Activated CD8-positive, alpha-beta T cell treated with anti-CD3 and anti-CD28 coated beads for 36 hours (primary cell): Measurements from ENCODE around the gene CX3CL1. TPM values are rescaled to one million over a fixed set of nuclear protein-coding genes. Genes with fewer than 3 reads are reported as not detected.

Experiments
- ATAC-seq: fragments of 200-7000 bp; cut with Tn5 transposase; one replicate; pipeline ENCODE4 v1.10.0; 2021; ENCODE audit warnings: mild to moderate bottlenecking, moderate library complexity
- CTCF ChIA-PET: fragments of 350-600 bp; sonication (Branson Sonifier 250); formaldehyde crosslinking; loops from one replicate; lab custom pipeline; 2021; ENCODE audit warnings: antibody characterized with exemption; lab: Charles Lee
- POLR2A ChIA-PET: fragments of 350-600 bp; sonication (Branson Sonifier 250); formaldehyde crosslinking; loops from one replicate; lab custom pipeline; 2021; ENCODE audit warnings: antibody characterized with exemption; lab: Charles Lee
- DNase-seq: peaks from one replicate; pipeline ENCODE4 v3.0.0-alpha.2; 2020
- H3K27ac Mint-ChIP-seq: one replicate; pipeline ENCODE4 v1.8.0; 2021; ENCODE audit warnings: mild to moderate bottlenecking, mixed read lengths
- H3K27me3 Mint-ChIP-seq: one replicate; pipeline ENCODE4 v1.8.0; 2021; ENCODE audit warnings: mixed read lengths
- H3K36me3 Mint-ChIP-seq: one replicate; pipeline ENCODE4 v1.8.0; 2021; ENCODE audit warnings: low read depth, mixed read lengths
- H3K4me1 Mint-ChIP-seq: one replicate; pipeline ENCODE4 v1.8.0; 2021; ENCODE audit warnings: low read depth, mixed read lengths
- H3K4me3 Mint-ChIP-seq: one replicate; pipeline ENCODE4 v1.8.0; 2021; ENCODE audit warnings: mild to moderate bottlenecking, moderate library complexity, mixed read lengths
- H3K9me3 Mint-ChIP-seq: one replicate; pipeline ENCODE4 v1.8.0; 2021; ENCODE audit warnings: mixed read lengths
- intact Hi-C: fragments of 100-400 bp; cut with micrococcal nuclease; formaldehyde crosslinking; loops from one replicate; pipeline ENCODE4 v1.10.0; 2022
- total RNA-seq, 2 experiments: library from RNA; stranded (reverse); gene quantifications; one replicate each; pipeline ENCODE4 v1.2.3, GENCODE V29; 2021
- TF ChIP-seq, protein P1 (sequence below): fragments of 200-600 bp; IDR thresholded peaks from one replicate; pipeline ENCODE4 v1.8.0; 2022; ENCODE audit warnings: antibody characterized with exemption, mild to moderate bottlenecking

The CX3CL1 gene
- total RNA-seq, 2 experiments from 2014 or later, result 0.09 TPM; not detected in 1

GRCh38 chr16:57382535-57383275 is 10.4 kb downstream of the CX3CL1 start:
- CTCF ChIA-PET, result interaction anchor here (1.0 kb wide), 1 partner anchor 107 kb away, joined by 3 read pairs; no protein-coding TSS in a partner anchor
- H3K27ac Mint-ChIP-seq, result no peak overlapping the region
- peaks cover 16% of the 10 kb centered on the region for H3K4me1 Mint-ChIP-seq
- H3K4me3 Mint-ChIP-seq, result no peak overlapping the region
- intact Hi-C loops, result no loop called here
- no peaks in the 10 kb centered on the region for H3K27me3 Mint-ChIP-seq
- no peaks in the 10 kb centered on the region for H3K36me3 Mint-ChIP-seq
- TF ChIP-seq, protein P1, sequence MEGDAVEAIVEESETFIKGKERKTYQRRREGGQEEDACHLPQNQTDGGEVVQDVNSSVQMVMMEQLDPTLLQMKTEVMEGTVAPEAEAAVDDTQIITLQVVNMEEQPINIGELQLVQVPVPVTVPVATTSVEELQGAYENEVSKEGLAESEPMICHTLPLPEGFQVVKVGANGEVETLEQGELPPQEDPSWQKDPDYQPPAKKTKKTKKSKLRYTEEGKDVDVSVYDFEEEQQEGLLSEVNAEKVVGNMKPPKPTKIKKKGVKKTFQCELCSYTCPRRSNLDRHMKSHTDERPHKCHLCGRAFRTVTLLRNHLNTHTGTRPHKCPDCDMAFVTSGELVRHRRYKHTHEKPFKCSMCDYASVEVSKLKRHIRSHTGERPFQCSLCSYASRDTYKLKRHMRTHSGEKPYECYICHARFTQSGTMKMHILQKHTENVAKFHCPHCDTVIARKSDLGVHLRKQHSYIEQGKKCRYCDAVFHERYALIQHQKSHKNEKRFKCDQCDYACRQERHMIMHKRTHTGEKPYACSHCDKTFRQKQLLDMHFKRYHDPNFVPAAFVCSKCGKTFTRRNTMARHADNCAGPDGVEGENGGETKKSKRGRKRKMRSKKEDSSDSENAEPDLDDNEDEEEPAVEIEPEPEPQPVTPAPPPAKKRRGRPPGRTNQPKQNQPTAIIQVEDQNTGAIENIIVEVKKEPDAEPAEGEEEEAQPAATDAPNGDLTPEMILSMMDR, result no peak
- H3K9me3 Mint-ChIP-seq, result no peaks in the 10 kb centered on the region
- no peak for ATAC-seq
- no peak for DNase-seq
- POLR2A ChIA-PET, result no interaction called here

DNA sequence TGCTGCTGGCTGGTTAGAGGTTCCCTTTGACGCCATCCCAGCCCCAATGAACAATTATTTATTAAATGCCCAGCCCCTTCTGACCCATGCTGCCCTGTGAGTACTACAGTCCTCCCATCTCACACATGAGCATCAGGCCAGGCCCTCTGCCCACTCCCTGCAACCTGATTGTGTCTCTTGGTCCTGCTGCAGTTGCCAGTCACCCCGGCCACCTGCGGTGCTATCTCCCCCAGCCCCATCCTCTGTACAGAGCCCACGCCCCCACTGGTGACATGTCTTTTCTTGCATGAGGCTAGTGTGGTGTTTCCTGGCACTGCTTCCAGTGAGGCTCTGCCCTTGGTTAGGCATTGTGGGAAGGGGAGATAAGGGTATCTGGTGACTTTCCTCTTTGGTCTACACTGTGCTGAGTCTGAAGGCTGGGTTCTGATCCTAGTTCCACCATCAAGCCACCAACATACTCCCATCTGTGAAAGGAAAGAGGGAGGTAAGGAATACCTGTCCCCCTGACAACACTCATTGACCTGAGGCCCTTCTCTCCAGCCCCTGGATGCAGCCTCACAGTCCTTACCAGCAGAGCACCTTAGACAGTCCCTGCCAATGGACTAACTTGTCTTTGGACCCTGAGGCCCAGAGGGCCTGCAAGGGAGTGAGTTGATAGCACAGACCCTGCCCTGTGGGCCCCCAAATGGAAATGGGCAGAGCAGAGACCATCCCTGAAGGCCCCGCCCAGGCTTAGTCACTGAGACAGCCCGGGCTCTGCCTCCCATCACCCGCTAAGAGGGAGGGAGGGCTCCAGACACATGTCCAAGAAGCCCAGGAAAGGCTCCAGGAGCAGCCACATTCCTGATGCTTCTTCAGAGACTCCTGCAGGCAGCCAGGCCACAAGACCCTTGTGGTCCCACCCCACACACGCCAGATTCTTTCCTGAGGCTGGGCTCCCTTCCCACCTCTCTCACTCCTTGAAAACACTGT is 11.3 kb downstream of the CX3CL1 start:
- ChIA-PET CTCF (interaction anchor here (1.0 kb wide), 1 partner anchor 106 kb away, joined by 3 read pairs; no protein-coding TSS in a partner anchor), POLR2A (no interaction called here)
- intact Hi-C loops, result no loop called here
- Mint-ChIP-seq H3K9me3 (no peaks in the 10 kb centered on the region), H3K27ac (no peak overlapping the region), H3K4me1 (peaks cover 18% of the 10 kb centered on the region), H3K27me3 (no peaks in the 10 kb centered on the region), H3K4me3 (no peak overlapping the region), H3K36me3 (no peaks in the 10 kb centered on the region)
- no peak for DNase-seq
- TF ChIP-seq, protein P1, result no peak
- no peak for ATAC-seq

GRCh38 chr16:57384248-57385070 is 12.2 kb downstream of the CX3CL1 start:
- no peak overlapping the region for H3K4me3 Mint-ChIP-seq

DNA sequence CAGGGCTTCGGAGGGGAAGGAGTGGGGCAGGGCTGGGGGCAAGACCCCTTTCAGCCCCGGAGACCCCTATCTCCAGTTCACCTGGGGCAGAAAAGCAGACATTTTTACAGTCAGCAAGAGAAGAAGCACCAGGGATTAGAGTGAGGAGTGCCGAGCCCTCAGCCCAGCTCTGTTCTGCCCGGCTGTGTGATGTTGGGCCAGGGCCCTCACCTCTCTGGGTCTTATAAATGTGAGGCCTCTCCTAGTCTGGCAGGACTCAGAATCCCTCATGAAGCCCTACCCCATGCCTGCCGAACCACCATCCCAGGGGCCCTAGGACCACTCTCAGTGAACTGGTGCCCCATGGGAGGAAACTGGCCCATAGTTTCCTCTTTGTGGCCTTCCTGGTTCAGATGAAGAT is 12.8 kb downstream of the CX3CL1 start:
- Mint-ChIP-seq H3K27ac (no peak overlapping the region), H3K4me1 (peaks cover 20% of the 10 kb centered on the region), H3K4me3 (no peak overlapping the region), H3K36me3 (no peaks in the 10 kb centered on the region), H3K27me3 (no peaks in the 10 kb centered on the region), H3K9me3 (no peaks in the 10 kb centered on the region)
- CTCF ChIA-PET, result interaction anchor here (0.9 to 1.2 kb wide), 2 partner anchors 33 to 84 kb away, joined by 3 to 4 read pairs; no protein-coding TSS in a partner anchor
- no peak for DNase-seq
- no peak for ATAC-seq
- intact Hi-C loops, result no loop called here
- TF ChIP-seq, protein P1, result no peak
- POLR2A ChIA-PET, result no interaction called here

More at GRCh38 chr16:57384248-57385070, 12.2 kb downstream of the CX3CL1 start:
- Mint-ChIP-seq H3K27ac (no peak overlapping the region), H3K4me1 (peaks cover 20% of the 10 kb centered on the region), H3K36me3 (no peaks in the 10 kb centered on the region), H3K27me3 (no peaks in the 10 kb centered on the region), H3K9me3 (no peaks in the 10 kb centered on the region)
- intact Hi-C loops, result no loop called here
- TF ChIP-seq, protein P1, result no peak
- ChIA-PET CTCF (interaction anchor here (0.9 to 1.2 kb wide), 2 partner anchors 34 to 84 kb away, joined by 3 to 4 read pairs; no protein-coding TSS in a partner anchor), POLR2A (no interaction called here)
- no peak for DNase-seq
- no peak for ATAC-seq
